Naive B cell (primary cell): ENCODE data around the gene RHOT1. TPM values are rescaled to one million over a fixed set of nuclear protein-coding genes. Genes with fewer than 3 reads are reported as not detected.
"Not testable (repeated sequence)": the region's sequence is repeated elsewhere in the genome, so short reads cannot be mapped to it uniquely, and the experiment has no call there.

Experiments
- ATAC-seq, 2 donors: fragments of 150-1000 bp; cut with Tn5 transposase; 2 replicates each; pipeline ENCODE4 v1.10.0; 2021; ENCODE audit warnings: low read depth in 2 of 2, mild to moderate bottlenecking in 2 of 2, moderate library complexity in 2 of 2
- DNase-seq: peaks from one replicate; pipeline ENCODE4 v3.0.0; 2022
- H3K27ac Mint-ChIP-seq, 6 donors: one replicate each; pipeline ENCODE4 v1.8.0; 2020 to 2022; ENCODE audit warnings: mild to moderate bottlenecking in 6 of 6, mixed read lengths in 6 of 6, moderate library complexity in 5 of 6, inconsistent platforms in 2 of 6
- H3K27me3 Mint-ChIP-seq, 3 donors: one replicate each; pipeline ENCODE4 v1.8.0; 2021 to 2022; ENCODE audit warnings: mixed read lengths in 3 of 3, mild to moderate bottlenecking in 1 of 3
- H3K36me3 Mint-ChIP-seq, 2 donors: one replicate each; pipeline ENCODE4 v1.8.0; 2020 to 2022; ENCODE audit warnings: mixed read lengths in 2 of 2, inconsistent platforms in 1 of 2, mild to moderate bottlenecking in 1 of 2
- H3K4me1 Mint-ChIP-seq, 3 donors: one replicate each; pipeline ENCODE4 v1.8.0; 2020 to 2022; ENCODE audit warnings: mixed read lengths in 3 of 3, inconsistent platforms in 1 of 3, mild to moderate bottlenecking in 1 of 3, moderate library complexity in 1 of 3
- H3K4me3 Mint-ChIP-seq, 8 donors: one replicate each; pipeline ENCODE4 v1.8.0; 2020 to 2022; ENCODE audit warnings: mild to moderate bottlenecking in 8 of 8, mixed read lengths in 8 of 8, moderate library complexity in 8 of 8, inconsistent platforms in 2 of 8
- H3K9me3 Mint-ChIP-seq, 7 donors: one replicate each; pipeline ENCODE4 v1.8.0; 2020 to 2022; ENCODE audit warnings: mixed read lengths in 7 of 7, mild to moderate bottlenecking in 5 of 7, inconsistent platforms in 2 of 7, moderate library complexity in 1 of 7
- polyA plus RNA-seq, 6 donors: library from polyadenylated mRNA; unstranded; fragments of 300-500 nt; fragmentation: Illumina TruSeq; gene quantifications; one replicate each; pipeline ENCODE4 v1.2.3, GENCODE V29; 2021; ENCODE audit warnings: low read depth in 6 of 6

RHOT1 gene
- polyA plus RNA-seq, 6 donors from 2014 or later, result 20.4 to 29.8 (median 27.3) TPM

- H3K27ac Mint-ChIP-seq, result no peak overlapping the region
- ATAC-seq (no peak), DNase-seq (no peak)
- H3K4me1 Mint-ChIP-seq, result no peaks in the 10 kb centered on the region
- H3K9me3 Mint-ChIP-seq, result peaks cover 0 to 2% (median 0%) of the 10 kb centered on the region in 7 donors
- no peak overlapping the region for H3K4me3 Mint-ChIP-seq
- H3K36me3 Mint-ChIP-seq, result no peaks in the 10 kb centered on the region
- H3K27me3 Mint-ChIP-seq, result no peaks in the 10 kb centered on the region
Measured at GRCh38 chr17:32235588-32235987, 93.3 kb downstream of the RHOT1 start.

DNA sequence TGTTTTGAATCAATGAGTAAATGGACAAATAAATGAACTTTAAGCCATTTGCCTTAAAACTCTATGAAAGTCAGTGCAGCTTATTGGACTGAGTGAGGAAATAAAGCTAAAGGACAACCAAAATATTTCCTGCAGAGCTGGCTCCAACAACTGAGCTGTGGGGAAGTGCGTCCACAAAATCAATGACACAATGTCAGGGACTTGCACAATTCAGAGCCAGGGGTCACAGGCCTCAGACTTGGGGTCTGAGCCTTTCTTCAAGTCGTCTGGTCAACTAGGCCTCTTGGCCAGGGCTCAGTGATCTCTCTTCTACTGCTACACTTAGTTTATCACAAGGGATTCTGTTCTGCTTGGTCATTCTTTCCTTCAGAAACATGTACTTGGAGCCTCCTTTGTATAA is 97.2 kb downstream of the RHOT1 start:
- no peak for ATAC-seq
- H3K4me1 Mint-ChIP-seq, result no peaks in the 10 kb centered on the region
- no peaks in the 10 kb centered on the region for H3K36me3 Mint-ChIP-seq
- no peak overlapping the region for H3K27ac Mint-ChIP-seq
- no peak overlapping the region for H3K4me3 Mint-ChIP-seq
- DNase-seq, result no peak
- H3K9me3 Mint-ChIP-seq, result peaks cover 0 to 2% (median 0%) of the 10 kb centered on the region in 7 donors
- H3K27me3 Mint-ChIP-seq, result no peaks in the 10 kb centered on the region

- Mint-ChIP-seq H3K4me1 (no peaks in the 10 kb centered on the region), H3K36me3 (no peaks in the 10 kb centered on the region), H3K4me3 (no peak overlapping the region), H3K27me3 (no peaks in the 10 kb centered on the region), H3K27ac (no peak overlapping the region), H3K9me3 (peaks cover 0 to 2% (median 0%) of the 10 kb centered on the region in 7 donors)
- DNase-seq (no peak), ATAC-seq (no peak)
Measured at GRCh38 chr17:32240750-32241149, 98.4 kb downstream of the RHOT1 start.

GRCh38 chr17:32241640-32242039 is 99.3 kb downstream of the RHOT1 start:
- H3K27me3 Mint-ChIP-seq, result no peaks in the 10 kb centered on the region
- no peak overlapping the region for H3K4me3 Mint-ChIP-seq
- no peak overlapping the region for H3K27ac Mint-ChIP-seq
- no peaks in the 10 kb centered on the region for H3K36me3 Mint-ChIP-seq
- ATAC-seq, result no peak
- H3K4me1 Mint-ChIP-seq, result no peaks in the 10 kb centered on the region
- no peak for DNase-seq
- peaks cover 0 to 2% (median 0%) of the 10 kb centered on the region in 7 donors for H3K9me3 Mint-ChIP-seq

DNA sequence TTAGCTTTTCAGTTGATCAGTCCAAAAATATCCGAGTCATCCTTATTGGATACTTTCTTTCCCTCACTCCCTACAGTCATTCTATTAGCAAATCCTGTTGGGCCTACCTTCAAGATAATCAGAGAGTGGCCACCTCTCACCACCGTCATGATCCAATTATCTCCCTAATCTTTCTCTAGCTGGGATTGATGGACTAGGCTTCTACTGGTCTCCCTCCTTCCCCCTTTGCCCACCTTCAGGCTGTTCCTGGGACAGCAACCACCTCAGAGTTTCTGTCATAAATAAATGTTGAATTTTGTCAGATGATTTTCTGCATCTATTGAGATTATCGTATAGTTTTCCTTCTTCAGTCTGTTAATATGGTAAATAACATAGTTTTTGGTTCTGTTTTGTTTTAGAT is 107.2 kb downstream of the RHOT1 start:
- Mint-ChIP-seq H3K4me1 (no peaks in the 10 kb centered on the region), H3K36me3 (no peaks in the 10 kb centered on the region), H3K27ac (no peak overlapping the region), H3K9me3 (peaks cover 0 to 3% (median 0%) of the 10 kb centered on the region in 7 donors), H3K27me3 (peaks cover 0 to 5% (median 5%) of the 10 kb centered on the region in 3 donors), H3K4me3 (no peak overlapping the region)
- ATAC-seq (no peak), DNase-seq (no peak)

DNA sequence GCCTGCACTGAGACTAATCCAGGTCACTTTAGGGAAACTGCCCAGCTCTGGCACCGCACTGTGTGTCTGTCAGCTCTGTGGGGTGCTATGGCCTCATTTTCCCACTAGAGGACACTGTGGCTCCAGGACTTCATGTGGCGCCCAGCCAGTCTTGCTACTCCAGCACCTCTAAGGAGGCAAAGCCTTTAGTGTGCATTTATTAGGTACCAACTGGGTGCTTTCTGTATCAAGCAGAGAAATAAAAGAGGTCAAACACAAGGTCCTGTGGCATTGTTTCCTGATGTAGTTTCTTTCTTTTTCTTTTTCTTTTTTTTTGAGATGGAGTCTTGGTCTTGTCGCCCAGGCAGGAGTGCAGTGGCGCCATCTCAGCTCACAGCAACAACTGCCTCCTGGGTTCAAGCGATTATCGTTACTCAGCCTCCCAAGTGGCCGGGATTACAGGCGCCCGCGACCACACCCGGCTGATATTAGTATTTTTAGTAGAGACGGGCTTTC is 110.9 kb downstream of the RHOT1 start:
- Mint-ChIP-seq H3K4me1 (no peaks in the 10 kb centered on the region), H3K36me3 (no peaks in the 10 kb centered on the region), H3K4me3 (no peak overlapping the region), H3K27me3 (peaks cover 5 to 28% (median 11%) of the 10 kb centered on the region in 3 donors), H3K27ac (no peak overlapping the region), H3K9me3 (peaks cover 0 to 3% (median 0%) of the 10 kb centered on the region in 7 donors)
- DNase-seq (peak; percentile 50), ATAC-seq (peak; percentile 83 to 94)

GRCh38 chr17:32256012-32256700 is 113.9 kb downstream of the RHOT1 start:
- Mint-ChIP-seq H3K36me3 (no peaks in the 10 kb centered on the region), H3K9me3 (peaks cover 0 to 3% (median 0%) of the 10 kb centered on the region in 7 donors), H3K4me3 (no peak overlapping the region), H3K4me1 (no peaks in the 10 kb centered on the region), H3K27me3 (peaks cover 14 to 53% (median 24%) of the 10 kb centered on the region in 3 donors), H3K27ac (no peak overlapping the region)
- no peak for DNase-seq
- ATAC-seq, result no peak

- no peaks in the 10 kb centered on the region for H3K36me3 Mint-ChIP-seq
Measured at GRCh38 chr17:32256701-32257019, 114.4 kb downstream of the RHOT1 start.

GRCh38 chr17:32258383-32259140 is 116.3 kb downstream of the RHOT1 start:
- Mint-ChIP-seq H3K9me3 (no peaks in the 10 kb centered on the region), H3K36me3 (no peaks in the 10 kb centered on the region), H3K4me3 (peak overlapping the region in 1 of 8 donors; percentile 52), H3K27ac (no peak overlapping the region), H3K27me3 (peaks cover 11 to 73% (median 48%) of the 10 kb centered on the region in 3 donors), H3K4me1 (no peaks in the 10 kb centered on the region)
- DNase-seq (no peak), ATAC-seq (no peak)

More at GRCh38 chr17:32256701-32257019, 114.4 kb downstream of the RHOT1 start:
- DNase-seq (no peak), ATAC-seq (peak in 1 of 2 donors; percentile 38)
- H3K27me3 Mint-ChIP-seq, result peaks cover 16 to 58% (median 29%) of the 10 kb centered on the region in 3 donors
- peaks cover 0 to 3% (median 0%) of the 10 kb centered on the region in 7 donors for H3K9me3 Mint-ChIP-seq
- H3K27ac Mint-ChIP-seq, result no peak overlapping the region
- H3K4me3 Mint-ChIP-seq, result no peak overlapping the region
- no peaks in the 10 kb centered on the region for H3K4me1 Mint-ChIP-seq

DNA sequence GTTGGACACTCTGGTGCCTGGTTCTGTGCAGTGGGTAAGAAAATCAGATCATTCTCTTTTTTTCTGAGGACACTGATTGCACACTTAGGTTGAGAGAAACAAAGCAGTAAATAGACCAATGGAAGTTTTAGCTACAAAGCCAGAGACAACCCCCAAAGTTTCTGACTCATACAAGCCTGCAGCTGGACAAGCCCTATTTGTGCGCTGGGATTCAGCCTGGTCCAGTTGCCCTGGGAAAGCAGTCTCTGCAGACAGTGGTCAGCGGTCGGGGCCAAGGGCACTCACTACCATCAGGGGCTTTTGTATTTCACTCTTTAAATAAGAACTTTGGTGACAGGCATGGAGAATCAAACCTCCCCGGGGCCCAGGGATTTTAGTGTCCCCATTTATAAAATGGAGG is 117.3 kb downstream of the RHOT1 start:
- Mint-ChIP-seq H3K27ac (no peak overlapping the region), H3K9me3 (no peaks in the 10 kb centered on the region), H3K27me3 (peaks cover 21 to 83% (median 58%) of the 10 kb centered on the region in 3 donors), H3K4me3 (no peak overlapping the region), H3K36me3 (no peaks in the 10 kb centered on the region), H3K4me1 (no peaks in the 10 kb centered on the region)
- DNase-seq (no peak), ATAC-seq (no peak)

GRCh38 chr17:32261417-32261736 is 119.1 kb downstream of the RHOT1 start:
- Mint-ChIP-seq H3K9me3 (no peaks in the 10 kb centered on the region), H3K4me3 (no peak overlapping the region), H3K36me3 (no peaks in the 10 kb centered on the region), H3K27me3 (peaks cover 28 to 83% (median 65%) of the 10 kb centered on the region in 3 donors), H3K4me1 (peaks cover 0 to 4% (median 0%) of the 10 kb centered on the region in 3 donors), H3K27ac (peak overlapping the region in 1 of 6 donors; percentile 30)
- no peak for DNase-seq
- no peak for ATAC-seq

- peaks cover 5 to 6% (median 5%) of the 10 kb centered on the region in 3 donors for H3K4me1 Mint-ChIP-seq
- ATAC-seq (no peak), DNase-seq (no peak)
- H3K9me3 Mint-ChIP-seq, result no peaks in the 10 kb centered on the region
- no peak overlapping the region for H3K27ac Mint-ChIP-seq
- no peaks in the 10 kb centered on the region for H3K36me3 Mint-ChIP-seq
- H3K27me3 Mint-ChIP-seq, result peaks cover 32 to 81% (median 68%) of the 10 kb centered on the region in 3 donors
- no peak overlapping the region for H3K4me3 Mint-ChIP-seq
Measured at GRCh38 chr17:32261936-32262510, 119.7 kb downstream of the RHOT1 start.

GRCh38 chr17:32263515-32263914 is 121.2 kb downstream of the RHOT1 start:
- Mint-ChIP-seq H3K4me1 (peaks cover 16 to 18% (median 16%) of the 10 kb centered on the region in 3 donors), H3K27me3 (peaks cover 45 to 83% (median 70%) of the 10 kb centered on the region in 3 donors), H3K4me3 (peak overlapping the region in 1 of 8 donors; percentile 42), H3K27ac (peak overlapping the region in 1 of 6 donors; percentile 14)
- H3K36me3 Mint-ChIP-seq, H3K9me3 Mint-ChIP-seq, ATAC-seq, DNase-seq: not testable (repeated sequence)
